ENCODE results near the gene TIAM1.
A peak's percentile ranks its signal among the peaks of the same experiment; 100 is the strongest.

TIAM1 gene

DNA sequence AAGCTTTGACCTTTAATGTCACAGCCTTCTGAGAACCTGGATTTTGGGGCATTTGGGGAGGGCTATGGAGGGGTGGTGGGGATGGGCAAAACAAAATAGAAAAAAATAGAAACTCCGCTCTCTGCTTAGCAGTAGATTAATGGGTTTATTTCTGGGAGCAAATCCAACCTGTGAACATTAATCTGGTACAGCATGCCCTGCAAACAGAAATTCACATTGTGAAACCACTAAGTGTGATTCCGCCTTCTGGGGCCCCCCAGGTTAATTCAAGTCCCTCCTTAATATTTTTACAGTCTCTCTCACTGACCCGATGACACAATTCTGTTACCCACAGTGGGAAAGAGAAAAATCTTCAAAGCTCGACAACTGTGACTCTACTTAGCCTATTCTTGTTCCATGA lies 76.4 kb downstream of the TIAM1 start:
- Histone ChIP-seq H3K27me3 (replicated peaks; ENCODE audit: control insufficient read depth, insufficient read depth, low read length) (no peaks in the 10 kb centered on the region), H3K36me3 (ENCODE audit: control insufficient read depth, insufficient read depth, low read length) (no peaks in the 10 kb centered on the region), H3K4me3 (replicated peaks; ENCODE audit: low read depth, low read length) (no peak overlapping the region)
- DNase-seq (ENCODE audit: extremely low read depth, insufficient read length) = no peak
- TF ChIP-seq, protein P1, sequence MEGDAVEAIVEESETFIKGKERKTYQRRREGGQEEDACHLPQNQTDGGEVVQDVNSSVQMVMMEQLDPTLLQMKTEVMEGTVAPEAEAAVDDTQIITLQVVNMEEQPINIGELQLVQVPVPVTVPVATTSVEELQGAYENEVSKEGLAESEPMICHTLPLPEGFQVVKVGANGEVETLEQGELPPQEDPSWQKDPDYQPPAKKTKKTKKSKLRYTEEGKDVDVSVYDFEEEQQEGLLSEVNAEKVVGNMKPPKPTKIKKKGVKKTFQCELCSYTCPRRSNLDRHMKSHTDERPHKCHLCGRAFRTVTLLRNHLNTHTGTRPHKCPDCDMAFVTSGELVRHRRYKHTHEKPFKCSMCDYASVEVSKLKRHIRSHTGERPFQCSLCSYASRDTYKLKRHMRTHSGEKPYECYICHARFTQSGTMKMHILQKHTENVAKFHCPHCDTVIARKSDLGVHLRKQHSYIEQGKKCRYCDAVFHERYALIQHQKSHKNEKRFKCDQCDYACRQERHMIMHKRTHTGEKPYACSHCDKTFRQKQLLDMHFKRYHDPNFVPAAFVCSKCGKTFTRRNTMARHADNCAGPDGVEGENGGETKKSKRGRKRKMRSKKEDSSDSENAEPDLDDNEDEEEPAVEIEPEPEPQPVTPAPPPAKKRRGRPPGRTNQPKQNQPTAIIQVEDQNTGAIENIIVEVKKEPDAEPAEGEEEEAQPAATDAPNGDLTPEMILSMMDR (IDR thresholded peaks at IDR 0.05; ENCODE audit: insufficient read depth, low read length, poor library complexity, severe bottlenecking) = no peak

DNA sequence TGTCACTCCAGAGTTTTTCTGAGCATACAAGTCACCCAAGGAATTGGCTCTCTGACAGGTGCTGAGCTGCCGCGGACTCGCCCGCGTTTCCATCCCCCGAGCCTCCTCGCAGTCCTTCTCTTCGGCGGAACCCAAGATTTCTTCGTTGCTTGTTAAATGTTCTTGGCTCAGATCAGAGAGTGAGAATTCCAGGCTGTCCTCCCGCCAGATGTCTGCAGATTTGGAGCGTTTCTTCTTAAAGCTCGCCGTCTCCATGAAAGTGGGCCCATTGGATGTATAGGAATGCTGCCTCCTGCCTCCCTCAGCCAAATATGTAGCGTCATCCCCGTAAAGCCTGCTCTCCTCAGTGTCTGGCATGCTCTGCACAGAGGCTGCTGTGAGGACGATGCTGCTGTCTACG lies 77.8 kb downstream of the TIAM1 start:
- Histone ChIP-seq H3K27me3 (replicated peaks; ENCODE audit: control insufficient read depth, insufficient read depth, low read length) (no peaks in the 10 kb centered on the region; the same call in 1 of the 2 replicates), H3K36me3 (ENCODE audit: control insufficient read depth, insufficient read depth, low read length) (no peaks in the 10 kb centered on the region), H3K4me3 (replicated peaks; ENCODE audit: low read depth, low read length) (no peak overlapping the region)
- DNase-seq (ENCODE audit: extremely low read depth, insufficient read length) = no peak
- TF ChIP-seq, protein P1 (IDR thresholded peaks at IDR 0.05; ENCODE audit: insufficient read depth, low read length, poor library complexity, severe bottlenecking) = no peak

DNA sequence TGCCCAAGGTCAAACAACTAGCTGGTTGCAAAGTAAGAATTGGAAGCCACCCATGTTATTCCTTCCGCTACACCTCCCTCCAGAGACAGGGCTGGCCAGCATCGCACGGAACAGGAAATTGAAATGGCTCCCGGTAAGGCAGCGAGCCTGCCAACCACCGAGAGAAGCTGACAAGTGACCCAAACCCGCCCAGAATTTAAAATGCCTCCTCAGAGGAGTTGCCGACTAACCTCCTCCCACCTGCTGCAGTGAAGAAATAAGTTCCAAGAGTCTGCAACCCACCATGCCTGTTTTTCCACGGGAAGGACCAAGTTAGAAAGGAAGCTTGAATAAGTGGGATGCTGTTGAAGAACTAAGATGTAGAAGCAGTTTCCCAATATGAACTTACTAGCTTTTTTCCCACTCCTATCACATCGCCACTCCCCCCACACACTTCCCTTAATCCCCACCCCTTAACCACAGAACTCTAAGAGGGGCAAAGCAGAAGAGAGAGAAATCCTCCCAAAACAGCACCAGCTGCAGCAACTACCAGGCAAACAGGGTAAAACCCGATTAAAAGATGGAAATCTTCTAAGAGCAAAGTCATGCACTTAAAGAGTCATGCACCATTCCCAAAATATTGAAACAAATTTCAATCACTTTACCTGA lies 78.6 kb downstream of the TIAM1 start:
- H3K27me3 ChIP-seq (replicated peaks; ENCODE audit: control insufficient read depth, insufficient read depth, low read length) = no peaks in the 10 kb centered on the region; the same call in 1 of the 2 replicates
- TF ChIP-seq, protein P1 (IDR thresholded peaks at IDR 0.05; ENCODE audit: insufficient read depth, low read length, poor library complexity, severe bottlenecking) = no peak
- no peaks in the 10 kb centered on the region for H3K36me3 ChIP-seq (ENCODE audit: control insufficient read depth, insufficient read depth, low read length)
- DNase-seq (ENCODE audit: extremely low read depth, insufficient read length) = no peak
- no peak overlapping the region for H3K4me3 ChIP-seq (replicated peaks; ENCODE audit: low read depth, low read length)

DNA sequence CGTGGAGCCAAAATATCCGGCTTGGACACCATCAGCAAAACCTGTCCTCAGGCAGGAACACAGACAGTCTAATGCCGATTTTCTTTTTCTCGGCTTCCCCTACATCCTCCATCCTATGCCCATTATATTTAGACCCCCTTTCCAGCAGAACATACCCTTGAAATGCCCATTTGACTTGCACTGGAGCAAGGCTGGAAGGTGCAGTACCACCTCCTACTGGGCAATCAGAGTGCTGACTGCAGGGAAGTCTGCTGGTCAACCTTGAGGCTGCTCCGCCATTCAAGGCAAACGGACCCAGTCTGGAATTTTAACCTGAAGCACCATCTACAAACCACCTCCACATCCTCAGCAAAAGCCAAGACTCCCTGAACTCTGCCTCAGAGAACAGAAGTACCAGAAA lies 79.5 kb downstream of the TIAM1 start:
- H3K4me3 ChIP-seq (replicated peaks; ENCODE audit: low read depth, low read length) = no peak overlapping the region
- TF ChIP-seq, protein P1 (IDR thresholded peaks at IDR 0.05; ENCODE audit: insufficient read depth, low read length, poor library complexity, severe bottlenecking) = peak; percentile 25

DNA sequence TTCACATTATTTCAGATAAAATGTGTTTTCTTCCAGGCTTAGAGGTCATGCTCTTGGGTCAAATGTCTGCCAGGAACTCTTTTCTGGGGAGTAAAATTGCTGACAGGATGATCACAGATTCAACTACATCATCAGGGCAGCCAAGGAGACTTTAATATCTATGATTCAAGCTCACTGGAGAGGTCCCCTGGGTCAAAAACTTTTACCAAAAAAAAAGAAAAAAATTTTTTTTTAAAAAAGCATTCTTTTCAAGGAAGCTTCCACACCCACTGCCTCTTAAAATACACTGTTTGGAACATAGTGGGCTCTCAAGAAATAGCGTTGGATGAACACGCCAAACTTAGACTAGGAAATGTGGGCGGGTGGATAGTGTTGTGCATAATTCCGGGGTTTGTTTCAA lies 81.3 kb downstream of the TIAM1 start:
- no peak for DNase-seq (ENCODE audit: extremely low read depth, insufficient read length)
- Histone ChIP-seq H3K36me3 (ENCODE audit: control insufficient read depth, insufficient read depth, low read length) (no peaks in the 10 kb centered on the region), H3K4me3 (replicated peaks; ENCODE audit: low read depth, low read length) (no peak overlapping the region), H3K27me3 (replicated peaks; ENCODE audit: control insufficient read depth, insufficient read depth, low read length) (no peaks in the 10 kb centered on the region; the same call in 1 of the 2 replicates)
- TF ChIP-seq, protein P1 (IDR thresholded peaks at IDR 0.05; ENCODE audit: insufficient read depth, low read length, poor library complexity, severe bottlenecking) = no peak

More for the DNA sequence above, 79.5 kb downstream of the TIAM1 start:
- no peaks in the 10 kb centered on the region for H3K36me3 ChIP-seq (ENCODE audit: control insufficient read depth, insufficient read depth, low read length)
- H3K27me3 ChIP-seq (replicated peaks; ENCODE audit: control insufficient read depth, insufficient read depth, low read length) = no peaks in the 10 kb centered on the region; the same call in 1 of the 2 replicates
- no peak for DNase-seq (ENCODE audit: extremely low read depth, insufficient read length)

All from GM06990 (cell line).